NCI-H2196 treated with DMSO at 0.1 percent for 48 hours (cell line): Measurements from ENCODE around the gene FUT9.
"Not testable (repeated sequence)": the region's sequence is repeated elsewhere in the genome, so short reads cannot be mapped to it uniquely, and the experiment has no call there.

ENCODE experiments used
- DNase-seq: peaks from one replicate; lab custom pipeline; 2025; ENCODE audit not compliant: unreplicated experiment; lab: John Stamatoyannopoulos, UW

The FUT9 gene

GRCh38 chr6:96171112-96171511 lies 155.3 kb downstream of the FUT9 start:
- no peak for DNase-seq

- DNase-seq = no peak
These were observed 169.0 kb downstream of the FUT9 start for GRCh38 chr6:96184798-96185197.

DNA sequence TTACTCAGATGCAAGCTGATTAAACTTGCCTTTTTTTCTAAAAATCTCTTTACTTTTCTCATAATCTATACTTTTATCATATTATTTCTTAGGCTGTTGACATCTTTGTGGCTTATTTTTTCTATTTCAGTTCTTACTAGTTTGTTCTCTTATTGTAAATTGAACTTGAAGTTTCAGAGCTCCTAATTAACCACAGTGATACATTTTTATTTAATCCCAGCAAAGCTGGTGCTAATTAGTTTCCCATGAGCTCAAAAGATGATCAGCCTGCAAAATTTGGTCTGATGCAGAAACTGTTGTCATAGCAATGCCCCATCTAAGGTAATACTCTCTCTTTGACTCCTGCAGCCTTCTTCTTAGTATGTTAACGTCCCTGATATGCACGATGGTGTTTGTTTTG lies 170.3 kb downstream of the FUT9 start:
- no peak for DNase-seq

GRCh38 chr6:96186516-96187195 lies 170.9 kb downstream of the FUT9 start:
- DNase-seq = no peak

- no peak for DNase-seq
These were observed 178.9 kb downstream of the FUT9 start for GRCh38 chr6:96194675-96195074.

GRCh38 chr6:96195272-96195671 lies 179.5 kb downstream of the FUT9 start:
- no peak for DNase-seq

DNA sequence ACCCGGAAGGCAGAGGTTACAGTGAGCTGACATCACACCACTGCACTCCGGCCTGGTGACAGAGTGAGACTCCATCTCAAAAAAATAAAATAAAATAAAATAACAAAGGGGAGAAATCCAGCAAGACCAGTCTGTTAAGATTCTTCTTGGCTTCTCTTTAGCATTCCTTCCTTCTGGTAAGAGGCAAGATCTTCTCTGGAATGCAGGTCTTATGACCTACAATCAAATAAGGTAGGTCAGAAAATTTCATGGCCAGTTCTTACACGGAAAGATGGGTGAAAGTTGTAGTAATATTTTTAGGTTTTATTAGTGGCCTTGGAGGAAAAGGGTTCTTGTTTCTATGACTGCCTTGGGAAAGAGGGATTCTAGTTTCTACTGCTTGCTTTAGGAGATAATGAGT lies 180.9 kb downstream of the FUT9 start:
- no peak for DNase-seq

DNA sequence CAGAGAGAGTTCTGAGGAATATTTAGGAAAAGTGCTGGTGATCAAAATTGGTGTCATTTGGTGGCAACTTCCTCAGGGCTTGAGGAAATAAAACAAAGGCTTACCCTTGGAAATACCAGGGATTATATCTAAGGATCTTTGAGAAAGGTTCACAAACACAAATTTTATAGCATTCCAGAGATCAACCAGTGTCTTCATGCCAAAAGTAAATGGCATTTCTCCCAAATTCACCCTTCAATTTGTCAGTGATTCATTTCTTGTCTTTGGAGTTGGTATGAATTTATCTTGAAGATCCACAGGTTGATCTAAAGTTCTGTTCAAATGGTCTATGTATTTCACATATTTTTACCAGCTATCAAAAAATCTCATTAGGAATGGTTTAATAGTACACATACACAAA lies 181.5 kb downstream of the FUT9 start:
- no peak for DNase-seq

GRCh38 chr6:96202571-96202970 lies 186.8 kb downstream of the FUT9 start:
- DNase-seq = no peak

DNA sequence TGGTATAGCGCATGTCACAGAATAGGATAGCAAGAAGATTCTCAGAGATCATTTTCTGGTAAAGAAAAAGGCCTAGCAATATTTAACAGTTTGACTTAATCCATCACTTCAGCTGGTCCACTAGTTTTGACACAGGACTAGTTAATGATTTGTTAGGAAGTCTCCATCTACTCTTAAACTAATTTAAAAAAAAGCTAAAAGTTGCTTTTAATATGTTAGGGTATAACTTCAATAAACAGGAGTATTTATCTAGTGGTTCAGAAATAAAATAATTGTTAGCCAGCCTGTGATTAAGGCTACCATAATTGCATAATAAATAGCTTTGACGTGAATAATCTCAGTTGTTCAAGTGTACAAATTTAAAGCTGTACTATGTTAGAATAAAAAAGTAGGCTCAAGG lies 195.6 kb downstream of the FUT9 start:
- no peak for DNase-seq

DNA sequence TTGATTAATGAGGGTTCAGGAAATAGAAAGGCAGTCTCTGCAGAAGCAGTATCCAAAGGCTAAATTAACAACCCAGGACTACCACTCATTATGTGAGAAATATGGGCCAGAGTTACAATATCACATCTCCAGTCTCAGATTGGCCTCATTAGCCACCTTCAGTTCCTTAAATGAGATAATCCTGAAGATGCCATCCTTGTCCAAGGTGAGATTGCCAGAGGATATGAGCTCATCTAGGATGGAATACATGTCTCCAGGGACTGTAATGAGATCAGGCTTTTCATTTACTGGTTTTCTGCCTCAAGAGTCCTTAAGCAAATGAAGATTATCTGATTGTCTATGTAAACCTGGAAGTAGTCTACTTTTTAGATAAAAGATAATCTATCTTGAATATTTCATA lies 196.3 kb downstream of the FUT9 start:
- no peak for DNase-seq

DNA sequence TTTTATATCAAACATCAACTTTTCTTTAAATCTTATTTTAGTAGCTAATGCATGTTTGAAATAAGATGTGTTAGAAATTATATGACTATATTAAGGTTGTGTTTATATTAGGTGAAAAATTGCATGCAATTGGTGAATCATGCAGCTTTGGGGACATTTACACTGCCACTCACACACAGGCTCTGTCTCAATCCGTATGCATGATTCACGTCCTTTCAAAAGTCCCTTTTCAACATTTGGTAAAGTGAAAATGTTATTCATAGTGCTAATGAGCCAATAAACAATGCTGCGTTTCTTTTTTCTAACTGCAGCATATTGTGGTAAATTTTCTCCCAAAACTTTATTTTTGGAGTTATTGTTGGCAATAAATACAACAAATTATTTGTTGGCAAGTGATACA lies 198.0 kb downstream of the FUT9 start:
- DNase-seq = no peak

DNA sequence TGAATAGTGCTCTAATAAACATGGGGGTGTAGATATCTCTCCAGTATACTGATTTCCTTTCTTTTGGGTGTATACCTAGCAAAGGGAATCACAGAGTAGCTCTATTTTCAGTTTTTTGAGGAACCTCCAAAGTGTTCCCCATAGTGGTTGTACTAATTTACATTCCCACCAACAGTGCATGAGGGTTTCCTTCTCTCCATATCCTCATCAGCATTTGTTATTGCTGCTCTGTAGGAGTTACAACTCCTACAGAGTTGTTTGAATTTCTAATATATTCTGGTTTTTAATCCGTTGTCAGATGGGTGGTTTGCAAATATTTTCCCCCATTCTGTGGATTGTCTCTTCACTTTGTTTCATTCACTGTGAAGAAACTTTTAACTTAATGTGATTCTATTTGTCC lies 207.9 kb downstream of the FUT9 start:
- DNase-seq = no peak

GRCh38 chr6:96227135-96227534 lies 211.4 kb downstream of the FUT9 start:
- DNase-seq = no peak

DNA sequence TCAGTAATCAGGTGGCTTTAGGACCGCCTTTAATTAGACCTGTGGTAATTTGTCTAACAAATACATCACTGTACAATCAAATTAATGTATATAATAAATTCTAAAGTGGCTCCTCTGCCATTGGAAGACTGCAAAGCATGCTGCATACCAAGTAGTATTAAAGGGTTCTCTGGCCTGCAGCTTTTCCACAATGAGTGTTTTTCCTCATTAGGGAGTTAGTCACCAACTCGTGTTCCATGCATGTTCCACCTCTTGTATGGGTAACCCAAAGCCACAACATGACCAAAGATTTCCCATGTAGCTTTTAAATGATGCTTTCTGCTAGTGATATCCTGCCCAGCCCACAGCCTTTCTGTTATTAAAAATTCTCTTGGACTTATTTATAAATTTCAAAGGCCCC lies 218.7 kb downstream of the FUT9 start:
- no peak for DNase-seq

DNA sequence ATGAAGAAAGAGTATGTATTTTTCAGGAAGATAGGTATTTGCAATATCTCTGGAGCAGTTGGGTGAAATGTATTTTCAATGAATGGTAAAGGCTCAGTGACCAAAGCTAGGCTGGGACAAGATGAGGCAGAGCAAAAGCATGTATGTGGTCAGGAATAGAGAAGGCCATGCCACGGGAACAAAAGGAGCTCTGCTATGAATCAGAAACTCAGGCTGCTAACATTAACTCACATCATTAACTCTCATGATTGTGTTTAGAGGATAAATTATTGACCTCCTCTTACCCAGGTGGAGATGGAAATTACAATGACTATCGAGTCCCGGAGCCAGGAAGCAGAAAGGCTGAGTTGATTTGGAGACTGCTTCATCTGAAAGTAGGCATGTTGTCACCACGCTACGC lies 220.2 kb downstream of the FUT9 start:
- DNase-seq = no peak

GRCh38 chr6:96236471-96236870 lies 220.7 kb downstream of the FUT9 start:
- DNase-seq = no peak

- DNase-seq = no peak
These were observed 222.0 kb downstream of the FUT9 start for GRCh38 chr6:96237638-96238347.

GRCh38 chr6:96246563-96246962 lies 230.8 kb downstream of the FUT9 start:
- DNase-seq = no peak

DNA sequence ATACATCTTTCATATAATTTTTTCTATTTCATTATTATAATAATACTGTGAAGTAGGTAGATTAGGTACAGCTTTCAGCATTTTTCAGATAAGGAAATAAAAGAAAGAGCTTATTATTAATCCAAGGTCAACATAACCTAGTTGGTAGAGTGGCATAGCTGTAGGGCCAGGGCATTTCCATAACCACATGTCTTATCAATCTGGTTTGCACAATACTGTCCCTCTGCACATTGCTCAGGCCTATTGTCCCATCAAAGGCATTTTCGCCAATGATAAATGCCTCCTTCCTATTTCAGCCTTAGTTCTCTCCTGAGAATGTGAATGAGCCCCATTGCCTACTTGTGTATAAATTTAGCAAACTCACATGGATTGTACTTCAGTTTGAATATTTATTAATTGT lies 234.0 kb downstream of the FUT9 start:
- DNase-seq = no peak

- DNase-seq = no peak
These were observed 242.0 kb downstream of the FUT9 start for GRCh38 chr6:96257751-96258150.

DNA sequence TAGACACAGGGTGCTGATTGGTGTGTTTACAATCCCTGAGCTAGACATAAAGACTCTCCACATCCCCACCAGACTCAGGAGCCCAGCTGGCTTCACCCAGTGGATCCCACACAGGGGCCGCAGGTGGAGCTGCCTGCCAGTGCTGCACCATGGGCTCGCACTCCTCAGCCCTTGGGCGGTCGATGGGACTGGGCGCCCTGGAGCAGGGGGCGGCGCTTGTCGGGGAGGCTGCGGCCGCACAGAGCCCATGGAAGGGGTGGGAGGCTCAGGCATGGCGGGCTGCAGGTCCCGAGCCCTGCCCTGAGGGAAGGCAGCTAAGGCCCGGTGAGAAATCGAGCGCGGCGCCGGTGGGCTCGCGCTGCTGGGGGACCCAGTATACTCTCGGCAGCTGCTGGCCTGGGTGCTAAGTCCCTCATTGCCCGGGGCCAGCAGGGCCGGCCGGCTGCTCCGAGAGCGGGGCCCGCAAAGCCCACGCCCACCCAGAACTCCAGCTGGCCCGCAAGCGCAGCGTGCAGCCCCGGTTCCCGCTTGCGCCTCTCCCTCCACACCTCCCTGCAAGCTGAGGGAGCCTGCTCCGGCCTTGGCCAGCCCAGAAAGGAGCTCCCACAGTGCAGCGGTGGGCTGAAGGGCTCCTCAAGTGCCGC lies 245.1 kb downstream of the FUT9 start:
- DNase-seq = not testable (repeated sequence)
